GM19467 (cell line): ENCODE results near the gene FEZF2.

Source experiments
- ATAC-seq: cut with Tn5 transposase; IDR thresholded peaks from one replicate; pipeline ENCODE4 v1.9.1; 2021; ENCODE audit warnings: mild to moderate bottlenecking, moderate library complexity; ENCODE audit not compliant: unreplicated experiment

Gene FEZF2

GRCh38 chr3:62332835-62333244 lies 40.5 kb downstream of the FEZF2 start:
- no peak for ATAC-seq

- no peak for ATAC-seq
Measured at GRCh38 chr3:62332017-62332416, 41.3 kb downstream of the FEZF2 start.

- ATAC-seq: no peak
Measured at GRCh38 chr3:62329971-62330370, 43.4 kb downstream of the FEZF2 start.

- no peak for ATAC-seq
Measured at GRCh38 chr3:62325896-62326295, 47.5 kb downstream of the FEZF2 start.

GRCh38 chr3:62323241-62323640 lies 50.1 kb downstream of the FEZF2 start:
- no peak for ATAC-seq
